ENCODE measurements around the gene FBLIM1.

DNA sequence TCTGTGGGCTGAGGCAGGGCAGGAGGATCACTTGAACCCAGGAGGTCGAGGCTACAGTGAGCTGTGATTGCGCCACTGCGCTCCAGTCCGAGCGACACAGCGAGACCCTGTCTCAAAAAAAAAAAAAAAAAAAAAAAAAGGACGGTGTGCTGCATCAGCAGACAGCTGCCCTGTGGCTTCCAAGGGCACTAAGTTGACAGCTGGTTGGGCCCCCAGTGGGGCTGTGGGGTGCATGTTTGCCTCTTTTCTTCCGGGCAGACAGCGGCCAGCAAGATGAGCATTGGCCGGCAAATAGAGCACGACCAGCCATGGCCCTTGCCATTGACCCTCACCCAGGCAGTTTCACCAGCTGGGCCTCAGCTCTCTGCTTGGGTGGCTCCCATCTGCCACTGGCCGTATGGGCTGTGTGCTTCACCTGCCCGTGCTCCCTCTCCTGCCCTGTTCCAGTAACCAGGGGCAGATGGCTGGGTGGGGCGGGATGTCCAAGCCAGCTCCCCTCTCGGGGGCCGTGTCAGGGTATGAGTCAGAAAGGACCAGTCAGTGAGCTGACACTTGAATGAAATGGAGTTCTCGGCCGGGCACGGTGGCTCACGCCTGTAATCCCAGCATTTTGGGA lies 34.9 kb upstream of the FBLIM1 start:
- TF ChIP-seq, protein P1, sequence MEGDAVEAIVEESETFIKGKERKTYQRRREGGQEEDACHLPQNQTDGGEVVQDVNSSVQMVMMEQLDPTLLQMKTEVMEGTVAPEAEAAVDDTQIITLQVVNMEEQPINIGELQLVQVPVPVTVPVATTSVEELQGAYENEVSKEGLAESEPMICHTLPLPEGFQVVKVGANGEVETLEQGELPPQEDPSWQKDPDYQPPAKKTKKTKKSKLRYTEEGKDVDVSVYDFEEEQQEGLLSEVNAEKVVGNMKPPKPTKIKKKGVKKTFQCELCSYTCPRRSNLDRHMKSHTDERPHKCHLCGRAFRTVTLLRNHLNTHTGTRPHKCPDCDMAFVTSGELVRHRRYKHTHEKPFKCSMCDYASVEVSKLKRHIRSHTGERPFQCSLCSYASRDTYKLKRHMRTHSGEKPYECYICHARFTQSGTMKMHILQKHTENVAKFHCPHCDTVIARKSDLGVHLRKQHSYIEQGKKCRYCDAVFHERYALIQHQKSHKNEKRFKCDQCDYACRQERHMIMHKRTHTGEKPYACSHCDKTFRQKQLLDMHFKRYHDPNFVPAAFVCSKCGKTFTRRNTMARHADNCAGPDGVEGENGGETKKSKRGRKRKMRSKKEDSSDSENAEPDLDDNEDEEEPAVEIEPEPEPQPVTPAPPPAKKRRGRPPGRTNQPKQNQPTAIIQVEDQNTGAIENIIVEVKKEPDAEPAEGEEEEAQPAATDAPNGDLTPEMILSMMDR (IDR thresholded peaks at IDR 0.05) = no peak
- no peak for TF ChIP-seq POLR2A (IDR thresholded peaks at IDR 0.05)

All from stomach (tissue), 4 donors.